Trophoblast cell (in vitro differentiated cells and primary cell): ENCODE results near the gene SELPLG.

Source experiments
- DNase-seq, 2 donors: peaks; one replicate each; pipeline ENCODE4 v3.0.0-alpha.2; 2016
- H2AFZ ChIP-seq: 2 replicates; pipeline ENCODE4 v1.6.1; 2013; ENCODE audit warnings: low read length, moderate library complexity, mild to moderate bottlenecking; ENCODE audit not compliant: insufficient read depth, poor library complexity
- H2AK5ac ChIP-seq: 2 replicates; pipeline ENCODE4 v1.6.1; 2013; ENCODE audit warnings: mild to moderate bottlenecking, low read length
- H2BK120ac ChIP-seq: 2 replicates; pipeline ENCODE4 v1.6.1; 2013; ENCODE audit warnings: low read length, mild to moderate bottlenecking, moderate library complexity; ENCODE audit not compliant: insufficient read depth, poor library complexity
- H2BK12ac ChIP-seq: 2 replicates; pipeline ENCODE4 v1.6.1; 2013; ENCODE audit warnings: mild to moderate bottlenecking, low read length, moderate library complexity
- H2BK5ac ChIP-seq: 2 replicates; pipeline ENCODE4 v1.6.1; 2013; ENCODE audit warnings: low read length, low read depth, moderate library complexity, mild to moderate bottlenecking; ENCODE audit not compliant: poor library complexity
- H3K14ac ChIP-seq: 2 replicates; pipeline ENCODE4 v1.6.1; 2013; ENCODE audit warnings: mild to moderate bottlenecking, low read length
- H3K18ac ChIP-seq: 2 replicates; pipeline ENCODE4 v1.6.1; 2013; ENCODE audit warnings: mild to moderate bottlenecking, low read length
- H3K23ac ChIP-seq: 2 replicates; pipeline ENCODE4 v1.6.1; 2013; ENCODE audit warnings: low read length
- H3K27ac ChIP-seq: 2 replicates; pipeline ENCODE4 v1.5.1; 2013; ENCODE audit warnings: low read depth, mild to moderate bottlenecking, inconsistent platforms, low read length, moderate library complexity
- H3K27me3 ChIP-seq: 2 replicates; pipeline ENCODE4 v1.6.1; 2013; ENCODE audit warnings: inconsistent platforms, mild to moderate bottlenecking, low read length, moderate library complexity; ENCODE audit not compliant: insufficient read depth
- H3K36me3 ChIP-seq, 2 experiments: 1 replicate in 1 of 2; 2 replicates in 1 of 2; pipeline ENCODE4 v1.6.1; 2013; ENCODE audit warnings: low read length in 2 of 2, mild to moderate bottlenecking in 2 of 2, moderate library complexity in 1 of 2; ENCODE audit not compliant: insufficient read depth in 2 of 2, control insufficient read depth in 1 of 2
- H3K4ac ChIP-seq: 2 replicates; pipeline ENCODE4 v1.6.1; 2013; ENCODE audit warnings: low read depth, mild to moderate bottlenecking, low read length, moderate library complexity
- H3K4me1 ChIP-seq, 2 experiments: 1 replicate in 1 of 2; 2 replicates in 1 of 2; pipeline ENCODE4 v1.6.1; 2013; ENCODE audit warnings: low read length in 2 of 2, mild to moderate bottlenecking in 2 of 2, moderate library complexity in 1 of 2; ENCODE audit not compliant: insufficient read depth in 2 of 2, control insufficient read depth in 1 of 2
- H3K4me2 ChIP-seq: 2 replicates; pipeline ENCODE4 v1.6.1; 2013; ENCODE audit warnings: inconsistent platforms, mild to moderate bottlenecking, low read length, moderate library complexity
- H3K4me3 ChIP-seq: 2 replicates; pipeline ENCODE4 v1.5.1; 2013; ENCODE audit warnings: mild to moderate bottlenecking, low read depth, low read length, inconsistent platforms
- H3K79me1 ChIP-seq: one replicate; pipeline ENCODE4 v1.6.1; 2013; ENCODE audit warnings: low read length
- H3K79me2 ChIP-seq: 2 replicates; pipeline ENCODE4 v1.6.1; 2013; ENCODE audit warnings: low read length, mild to moderate bottlenecking; ENCODE audit not compliant: control insufficient read depth, insufficient read depth, poor library complexity
- H3K9ac ChIP-seq: 2 replicates; pipeline ENCODE4 v1.6.1; 2013; ENCODE audit warnings: mild to moderate bottlenecking, low read length
- H3K9me3 ChIP-seq: 2 replicates; pipeline ENCODE4 v1.6.1; 2013; ENCODE audit warnings: low read depth, mild to moderate bottlenecking, control low read depth, inconsistent platforms, low read length; ENCODE audit not compliant: insufficient read depth
- H4K12ac ChIP-seq: 2 replicates; pipeline ENCODE4 v1.6.1; 2013; ENCODE audit warnings: low read depth, mild to moderate bottlenecking, low read length, moderate library complexity
- H4K8ac ChIP-seq: 2 replicates; pipeline ENCODE4 v1.6.1; 2013; ENCODE audit warnings: low read depth, mild to moderate bottlenecking, low read length, moderate library complexity
- H4K91ac ChIP-seq: one replicate; pipeline ENCODE4 v1.6.1; 2013; ENCODE audit warnings: low read depth, mild to moderate bottlenecking, low read length, moderate library complexity
- WGBS: extraction: QIAGEN DNeasy Blood & Tissue Kit; methylation state at CpG from one replicate; pipeline ENCODE4 v1.1.7; 2013; ENCODE audit warnings: missing lambda C conversion rate; ENCODE audit not compliant: insufficient read length, insufficient coverage; ENCODE audit errors: extremely low coverage; 5-methylcytosine and 5-hydroxymethylcytosine counted together

The SELPLG gene

GRCh38 chr12:108677381-108677780 is 43.7 kb upstream of the SELPLG start:
- Histone ChIP-seq H3K23ac (no peak overlapping the region), H3K79me1 (no peaks in the 10 kb centered on the region), H2BK5ac (no peak overlapping the region), H4K91ac (no peak overlapping the region), H2BK120ac (no peak overlapping the region), H3K79me2 (no peaks in the 10 kb centered on the region), H3K4me2 (no peak overlapping the region), H3K9me3 (no peaks in the 10 kb centered on the region), H2AK5ac (no peak overlapping the region), H4K8ac (no peak overlapping the region), H2AFZ (no peak overlapping the region), H3K14ac (no peak overlapping the region), H2BK12ac (no peak overlapping the region), H3K27me3 (no peaks in the 10 kb centered on the region), H3K36me3 (peaks cover 4 to 6% of the 10 kb centered on the region in 2 experiments), H3K4ac (no peak overlapping the region), H3K4me3 (no peak overlapping the region), H3K27ac (no peak overlapping the region), H3K18ac (no peak overlapping the region), H3K9ac (no peak overlapping the region), H4K12ac (no peak overlapping the region), H3K4me1 (peaks cover 0 to 2% of the 10 kb centered on the region in 2 experiments)
- WGBS, result no CpG with 5 or more reads among the region's 3 CpGs
- DNase-seq, result no peak

- H3K9me3 ChIP-seq, result no peaks in the 10 kb centered on the region
- no peak overlapping the region for H2BK12ac ChIP-seq
- no peak overlapping the region for H3K18ac ChIP-seq
- WGBS, result no CpG with 5 or more reads among the region's 5 CpGs
- no peak overlapping the region for H3K4ac ChIP-seq
- peaks cover 6 to 7% of the 10 kb centered on the region in 2 experiments for H3K36me3 ChIP-seq
- no peak overlapping the region for H4K91ac ChIP-seq
- no peak overlapping the region for H2AFZ ChIP-seq
- H3K9ac ChIP-seq, result no peak overlapping the region
- no peak for DNase-seq
- no peak overlapping the region for H4K8ac ChIP-seq
- H3K27me3 ChIP-seq, result no peaks in the 10 kb centered on the region
- H3K4me3 ChIP-seq, result no peak overlapping the region
- H4K12ac ChIP-seq, result no peak overlapping the region
- no peak overlapping the region for H3K27ac ChIP-seq
- no peaks in the 10 kb centered on the region for H3K79me1 ChIP-seq
- no peaks in the 10 kb centered on the region for H3K79me2 ChIP-seq
- no peak overlapping the region for H3K4me2 ChIP-seq
- H3K23ac ChIP-seq, result no peak overlapping the region
- H2AK5ac ChIP-seq, result no peak overlapping the region
- no peak overlapping the region for H2BK120ac ChIP-seq
- H2BK5ac ChIP-seq, result no peak overlapping the region
- H3K14ac ChIP-seq, result no peak overlapping the region
- peaks cover 0 to 2% of the 10 kb centered on the region in 2 experiments for H3K4me1 ChIP-seq
Observed at GRCh38 chr12:108676707-108677106, 43.0 kb upstream of the SELPLG start.

GRCh38 chr12:108675792-108676191 is 42.1 kb upstream of the SELPLG start:
- H3K79me2 ChIP-seq, result no peaks in the 10 kb centered on the region
- no peak overlapping the region for H2BK12ac ChIP-seq
- no peak overlapping the region for H3K4ac ChIP-seq
- no peak overlapping the region for H3K18ac ChIP-seq
- H3K4me3 ChIP-seq, result no peak overlapping the region
- H4K12ac ChIP-seq, result no peak overlapping the region
- no peak for DNase-seq
- H2BK120ac ChIP-seq, result no peak overlapping the region
- no peaks in the 10 kb centered on the region for H3K79me1 ChIP-seq
- H3K23ac ChIP-seq, result no peak overlapping the region
- no CpG with 5 or more reads among the region's 4 CpGs for WGBS
- H3K4me2 ChIP-seq, result no peak overlapping the region
- no peak overlapping the region for H2AK5ac ChIP-seq
- H2BK5ac ChIP-seq, result no peak overlapping the region
- H3K14ac ChIP-seq, result no peak overlapping the region
- H3K27me3 ChIP-seq, result no peaks in the 10 kb centered on the region
- no peak overlapping the region for H3K9ac ChIP-seq
- H3K27ac ChIP-seq, result no peak overlapping the region
- no peaks in the 10 kb centered on the region for H3K9me3 ChIP-seq
- no peak overlapping the region for H4K91ac ChIP-seq
- no peak overlapping the region for H4K8ac ChIP-seq
- H2AFZ ChIP-seq, result no peak overlapping the region
- H3K4me1 ChIP-seq, result peaks cover 0 to 2% of the 10 kb centered on the region in 2 experiments
- peaks cover 7 to 9% of the 10 kb centered on the region in 2 experiments for H3K36me3 ChIP-seq

- Histone ChIP-seq H3K4me1 (peaks cover 0 to 2% of the 10 kb centered on the region in 2 experiments), H4K12ac (no peak overlapping the region), H3K14ac (no peak overlapping the region), H3K23ac (no peak overlapping the region), H4K8ac (no peak overlapping the region), H3K9me3 (no peaks in the 10 kb centered on the region), H2BK120ac (no peak overlapping the region), H3K4me2 (no peak overlapping the region), H3K9ac (no peak overlapping the region), H2AFZ (no peak overlapping the region), H2AK5ac (no peak overlapping the region), H3K27me3 (no peaks in the 10 kb centered on the region), H3K79me1 (no peaks in the 10 kb centered on the region), H2BK12ac (no peak overlapping the region), H3K36me3 (peaks cover 7 to 9% of the 10 kb centered on the region in 2 experiments), H3K4me3 (no peak overlapping the region), H3K27ac (no peak overlapping the region), H3K4ac (no peak overlapping the region), H2BK5ac (no peak overlapping the region), H4K91ac (no peak overlapping the region), H3K18ac (no peak overlapping the region), H3K79me2 (peaks cover 6% of the 10 kb centered on the region)
- peak in 1 of 2 donors; percentile 47 for DNase-seq
- no CpG with 5 or more reads among the region's 3 CpGs for WGBS
Observed at GRCh38 chr12:108672054-108672453, 38.4 kb upstream of the SELPLG start.
